H1 (cell line): ENCODE data around the gene PTX3. TPM values are rescaled to one million over a fixed set of nuclear protein-coding genes. Genes with fewer than 3 reads are reported as not detected.

Experiments
- CTCF ChIA-PET: fragments of 300-600 bp; sonication (Branson Sonifier 250); formaldehyde crosslinking; loops from one replicate; lab custom pipeline; 2021; ENCODE audit not compliant: partially characterized antibody; lab: Charles Lee
- POLR2A ChIA-PET: fragments of 300-600 bp; sonication (Branson Sonifier 250); formaldehyde crosslinking; loops from one replicate; lab custom pipeline; 2021; ENCODE audit warnings: inconsistent platforms; ENCODE audit not compliant: partially characterized antibody; lab: Charles Lee
- DNase-seq, 2 experiments: peaks; one replicate each; pipeline versions ENCODE4 v3.0.0 to v3.0.0-alpha.2; 2010 to 2022; ENCODE audit warnings: low spot score in 2 of 2, low read depth in 1 of 2, mixed read lengths in 1 of 2
- FAIRE-seq: peaks from 2 replicates; lab custom pipeline; 2011; peaks lifted over from hg19 to GRCh38; lab: Jason Lieb, UNC
- H2AFZ ChIP-seq: 2 replicates; pipeline ENCODE4 v1.8.1; 2012; ENCODE audit warnings: low read length, inconsistent platforms
- H2AK5ac ChIP-seq: 2 replicates; pipeline ENCODE4 v1.6.1; 2013; ENCODE audit warnings: low read depth, low read length
- H2BK120ac ChIP-seq: replicated peaks from 2 replicates; pipeline ENCODE3; 2013; ENCODE audit warnings: low read depth, low read length, inconsistent platforms
- H2BK12ac ChIP-seq: 2 replicates; pipeline ENCODE4 v1.6.1; 2013; ENCODE audit warnings: low read depth, low read length
- H2BK15ac ChIP-seq: 2 replicates; pipeline ENCODE4 v1.6.1; 2013; ENCODE audit warnings: low read length
- H2BK20ac ChIP-seq: 2 replicates; pipeline ENCODE4 v1.6.1; 2013; ENCODE audit warnings: low read length
- H2BK5ac ChIP-seq: 2 replicates; pipeline ENCODE4 v1.6.1; 2013; ENCODE audit warnings: low read depth, low read length
- H3K14ac ChIP-seq: 2 replicates; pipeline ENCODE4 v1.6.1; 2013; ENCODE audit warnings: inconsistent platforms; ENCODE audit not compliant: insufficient read length
- H3K18ac ChIP-seq: 2 replicates; pipeline ENCODE4 v1.6.1; 2013; ENCODE audit warnings: low read length; ENCODE audit errors: extremely low read depth
- H3K23ac ChIP-seq: 2 replicates; pipeline ENCODE4 v1.6.1; 2013; ENCODE audit warnings: inconsistent platforms; ENCODE audit not compliant: insufficient read length
- H3K23me2 ChIP-seq: 2 replicates; pipeline ENCODE4 v1.6.1; 2013; ENCODE audit warnings: low read depth, low read length
- H3K27ac ChIP-seq: 2 replicates; pipeline ENCODE4 v1.6.1; 2011; ENCODE audit warnings: low read depth, low read length, inconsistent platforms
- H3K27me3 ChIP-seq, 4 experiments: replicated peaks in 1 of 4; 1 replicate in 1 of 4; 2 replicates in 3 of 4; pipeline versions ENCODE4 v1.6.1 to v1.8.1; 2011 to 2013; ENCODE audit warnings: low read length in 3 of 4, mild to moderate bottlenecking in 3 of 4, inconsistent platforms in 2 of 4, mixed read lengths in 2 of 4, moderate library complexity in 1 of 4; ENCODE audit not compliant: control insufficient read depth in 3 of 4, insufficient read depth in 3 of 4; ENCODE audit errors: extremely low read depth in 1 of 4
- H3K36me3 ChIP-seq, 4 experiments: 2 replicates each; pipeline versions ENCODE4 v1.6.1 to v1.8.1; 2011 to 2013; ENCODE audit warnings: mild to moderate bottlenecking in 4 of 4, low read length in 3 of 4, moderate library complexity in 2 of 4, control low read depth in 1 of 4, inconsistent platforms in 1 of 4; ENCODE audit not compliant: insufficient read depth in 4 of 4, control insufficient read depth in 2 of 4
- H3K4ac ChIP-seq: replicated peaks from 2 replicates; pipeline ENCODE3; 2013; ENCODE audit warnings: low read length, low read depth, mixed read lengths, inconsistent platforms; ENCODE audit not compliant: insufficient read length
- H3K4me1 ChIP-seq, 4 experiments: replicated peaks in 1 of 4; 1 replicate in 1 of 4; 2 replicates in 3 of 4; pipeline versions ENCODE4 v1.6.1 to v1.8.1; 2011 to 2013; ENCODE audit warnings: low read length in 3 of 4, inconsistent platforms in 2 of 4, mixed read lengths in 1 of 4; ENCODE audit not compliant: insufficient read depth in 4 of 4, control insufficient read depth in 3 of 4
- H3K4me2 ChIP-seq, 2 experiments: 2 replicates each; pipeline versions ENCODE4 v1.6.1 to v1.8.1; 2011 to 2013; ENCODE audit warnings: low read depth in 2 of 2, low read length in 2 of 2, control low read depth in 1 of 2, inconsistent platforms in 1 of 2, mild to moderate bottlenecking in 1 of 2; ENCODE audit not compliant: insufficient read depth in 1 of 2
- H3K4me3 ChIP-seq, 4 experiments: fragments of 200-600, 300-600 bp in 1 of 4; sonication (generic), shearing (Covaris generic), sonication (Bioruptor Twin) in 1 of 4; 2 replicates each; pipeline versions ENCODE4 v1.5.1 to v1.8.1; 2011 to 2016; ENCODE audit warnings: low read length in 4 of 4, low read depth in 3 of 4, control low read depth in 2 of 4, inconsistent platforms in 2 of 4, mild to moderate bottlenecking in 2 of 4, mixed read lengths in 1 of 4, moderate library complexity in 1 of 4; ENCODE audit not compliant: insufficient read depth in 2 of 4; ENCODE audit errors: extremely low read depth in 1 of 4
- H3K56ac ChIP-seq: replicated peaks from 2 replicates; pipeline ENCODE3; 2013; ENCODE audit warnings: low read depth, mild to moderate bottlenecking, mixed read lengths, low read length, inconsistent platforms; ENCODE audit not compliant: insufficient read length
- H3K79me1 ChIP-seq: 2 replicates; pipeline ENCODE4 v1.6.1; 2013; ENCODE audit warnings: low read depth, low read length, control low read depth
- H3K79me2 ChIP-seq, 2 experiments: 2 replicates each; pipeline versions ENCODE4 v1.6.1 to v1.8.1; 2012 to 2013; ENCODE audit warnings: low read length in 2 of 2, mild to moderate bottlenecking in 2 of 2, inconsistent platforms in 1 of 2; ENCODE audit not compliant: insufficient read depth in 2 of 2, control insufficient read depth in 1 of 2
- H3K9ac ChIP-seq, 4 experiments: replicated peaks in 1 of 4; 1 replicate in 1 of 4; 2 replicates in 3 of 4; pipeline versions ENCODE4 v1.6.1 to v1.8.1; 2011 to 2013; ENCODE audit warnings: low read depth in 3 of 4, low read length in 3 of 4, control low read depth in 2 of 4, mild to moderate bottlenecking in 2 of 4, moderate library complexity in 2 of 4, inconsistent platforms in 1 of 4; ENCODE audit errors: extremely low read depth in 1 of 4
- H3K9me3 ChIP-seq, 2 experiments: 2 replicates each; pipeline versions ENCODE4 v1.6.1 to v1.8.1; 2012 to 2013; ENCODE audit warnings: mild to moderate bottlenecking in 2 of 2, moderate library complexity in 2 of 2, control low read depth in 1 of 2, inconsistent platforms in 1 of 2, low read depth in 1 of 2, low read length in 1 of 2, mixed read lengths in 1 of 2; ENCODE audit not compliant: insufficient read depth in 2 of 2
- H4K20me1 ChIP-seq, 2 experiments: replicated peaks in 1 of 2; 2 replicates each; pipeline versions ENCODE3 to v1.8.1; 2011 to 2013; ENCODE audit warnings: inconsistent platforms in 2 of 2, low read length in 2 of 2, mild to moderate bottlenecking in 1 of 2; ENCODE audit not compliant: insufficient read depth in 2 of 2, control insufficient read depth in 1 of 2
- H4K5ac ChIP-seq: 2 replicates; pipeline ENCODE4 v1.6.1; 2013; ENCODE audit warnings: low read length, low read depth, mixed read lengths, inconsistent platforms; ENCODE audit not compliant: insufficient read length
- H4K8ac ChIP-seq: 2 replicates; pipeline ENCODE4 v1.8.0; 2013; ENCODE audit warnings: mild to moderate bottlenecking, moderate library complexity, low read length, inconsistent platforms; ENCODE audit not compliant: insufficient read depth; ENCODE audit errors: extremely low read depth
- H4K91ac ChIP-seq: replicated peaks from 2 replicates; pipeline ENCODE3; 2013; ENCODE audit warnings: low read length, mixed read lengths, inconsistent platforms; ENCODE audit not compliant: insufficient read length
- BACH1 ChIP-seq: IDR thresholded peaks from 2 replicates; pipeline ENCODE4 v1.6.1; 2012; ENCODE audit warnings: low read length, improper control_type of control experiment
- CBX5 ChIP-seq: fragments of 300-800, 300-1000 bp; sonication (generic); IDR thresholded peaks from 2 replicates; pipeline ENCODE4 v1.7.1; 2016; ENCODE audit warnings: antibody characterized with exemption, low read length, low read depth
- JUND ChIP-seq: IDR thresholded peaks from 2 replicates; pipeline ENCODE4 v1.6.1; 2011; ENCODE audit warnings: mild to moderate bottlenecking, improper control_type of control experiment, low read length
- POU5F1 ChIP-seq: IDR thresholded peaks from 2 replicates; pipeline ENCODE4 v1.6.1; 2011; ENCODE audit warnings: low read depth, mild to moderate bottlenecking, low read length, moderate library complexity
- RAD21 ChIP-seq, 2 experiments: IDR thresholded peaks in 1 of 2; conservative IDR thresholded peaks in 1 of 2; 2 replicates each; pipeline ENCODE4 v1.6.1; 2011; ENCODE audit warnings: low read depth in 2 of 2, low read length in 2 of 2, improper control_type of control experiment in 1 of 2, inconsistent platforms in 1 of 2, mild to moderate bottlenecking in 1 of 2, moderate library complexity in 1 of 2
- SP1 ChIP-seq: IDR thresholded peaks from 2 replicates; pipeline ENCODE4 v1.6.1; 2011; ENCODE audit warnings: low read depth, low read length
- SUZ12 ChIP-seq: fragments of 200-600 bp; sonication (generic); IDR thresholded peaks from 2 replicates; pipeline ENCODE4 v1.6.1; 2012; ENCODE audit warnings: mild to moderate bottlenecking, inconsistent platforms, low read length, moderate library complexity, mixed read lengths
- TAF1 ChIP-seq: IDR thresholded peaks from 2 replicates; pipeline ENCODE4 v1.6.1; 2011; ENCODE audit warnings: mild to moderate bottlenecking, low read depth, low read length
- ZNF274 ChIP-seq: IDR thresholded peaks from 2 replicates; pipeline ENCODE4 v1.7.0; 2012; ENCODE audit warnings: low read length, borderline replicate concordance; ENCODE audit errors: extremely low read depth
- WGBS, 2 experiments: shearing (Covaris generic) in 1 of 2; methylation state at CpG; one replicate each; pipeline versions ENCODE4 v1.1.6 to v1.1.7; 2013 to 2015; ENCODE audit warnings: low lambda C conversion rate in 2 of 2, mixed read lengths in 2 of 2, inconsistent platforms in 1 of 2, low coverage in 1 of 2, missing lambda C conversion rate in 1 of 2; ENCODE audit not compliant: insufficient replicate concordance in 2 of 2, insufficient coverage in 1 of 2, insufficient read length in 1 of 2; ENCODE audit errors: extremely low coverage in 1 of 2, missing lambda C conversion rate in 1 of 2; 5-methylcytosine and 5-hydroxymethylcytosine counted together
- polyA plus RNA-seq, 7 experiments: library from polyadenylated mRNA; depleted of rRNA in 3 of 7; stranded (reverse) in 5 of 7; unstranded in 2 of 7; fragments of >200 nt in 5 of 7; fragments of 200-250 nt in 2 of 7; gene quantifications; 1 replicate in 5 of 7; 2 replicates in 1 of 7; 4 replicates in 1 of 7; pipeline versions ENCODE4 v1.2.1 to v1.2.3, GENCODE V29; 2011 to 2013; ENCODE audit warnings: missing spikeins in 2 of 7, mixed read lengths in 2 of 7
- total RNA-seq: library from RNA; stranded (reverse); fragmentation: NEBNext Ultra II Directional; extraction: Animal tissue kit (Norgen Biotek cat#: 25700); gene quantifications from 2 replicates; pipeline ENCODE4 v1.2.1, GENCODE V29; 2021
- TF ChIP-seq, protein P1 (sequence below): IDR thresholded peaks from 2 replicates; pipeline ENCODE4 v1.6.1; 2012; ENCODE audit warnings: inconsistent platforms

The PTX3 gene
- total and polyA plus RNA-seq, 2 of the 8 experiments (the other 6 are each of a cell fraction or from before 2014, with no cell fraction given): 1.2 to 1.7 TPM

DNA sequence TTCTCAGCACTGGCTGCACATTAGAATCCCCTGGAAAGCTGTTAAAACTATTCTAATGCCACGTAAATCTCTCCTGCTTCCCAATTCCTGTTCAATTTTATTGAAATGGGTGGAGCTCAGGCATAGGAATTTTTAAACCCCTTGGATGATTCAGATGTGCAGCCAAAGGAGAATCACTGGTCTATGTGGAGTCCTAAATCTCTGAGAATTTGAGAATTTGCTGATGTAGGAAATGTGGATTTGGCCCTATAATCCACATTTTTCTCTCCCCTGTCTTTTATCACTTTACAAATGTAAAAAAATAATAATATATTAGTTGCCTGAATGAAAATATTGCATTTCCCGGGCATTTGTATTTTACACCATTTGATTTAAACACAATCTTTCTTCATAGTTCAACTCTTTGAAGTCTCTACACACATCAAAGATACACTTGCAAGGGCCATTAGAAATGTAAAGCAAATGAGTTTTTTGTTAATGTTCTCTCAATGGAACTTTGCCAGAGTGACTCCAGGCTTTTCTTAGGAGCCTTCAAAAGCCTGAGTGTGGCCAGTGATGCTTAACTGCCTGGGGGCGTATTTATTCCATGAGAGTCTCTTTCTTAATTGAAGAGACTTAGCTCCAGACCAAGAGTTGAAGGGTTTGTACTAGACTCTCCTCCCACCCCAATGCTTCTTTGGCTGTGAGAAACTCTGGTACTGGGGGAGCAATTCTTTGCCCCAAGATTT lies 48.8 kb upstream of the PTX3 start:
- H4K5ac ChIP-seq: no peak overlapping the region
- H3K36me3 ChIP-seq: no peaks in the 10 kb centered on the region
- H3K27me3 ChIP-seq: no peaks in the 10 kb centered on the region
- H2BK20ac ChIP-seq: no peak overlapping the region
- H2BK12ac ChIP-seq: no peak overlapping the region
- H3K79me1 ChIP-seq: no peaks in the 10 kb centered on the region
- H3K9ac ChIP-seq: no peak overlapping the region
- H3K27ac ChIP-seq: no peak overlapping the region
- no peak overlapping the region for H3K4me2 ChIP-seq
- TF ChIP-seq TAF1 (no peak), SP1 (no peak), CBX5 (no peak), JUND (no peak), BACH1 (no peak), RAD21 (IDR thresholded peaks at IDR 0.05 in 1 of 2, conservative IDR thresholded peaks at IDR 0.05 in 1 of 2; ENCODE audit: low read depth in 2 of 2, low read length in 2 of 2) (no peak), SUZ12 (no peak), POU5F1 (no peak), ZNF274 (no peak)
- TF ChIP-seq, protein P1, sequence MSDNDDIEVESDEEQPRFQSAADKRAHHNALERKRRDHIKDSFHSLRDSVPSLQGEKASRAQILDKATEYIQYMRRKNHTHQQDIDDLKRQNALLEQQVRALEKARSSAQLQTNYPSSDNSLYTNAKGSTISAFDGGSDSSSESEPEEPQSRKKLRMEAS: no peak
- H3K4me1 ChIP-seq: peaks cover 0 to 2% (median 0%) of the 10 kb centered on the region in 4 experiments; a peak in 1 of 7 replicates
- 27% methylated on average over 3 of the region's 3 CpGs; no CpG with 5 or more reads in 1 of the 2 experiments for WGBS, 2 experiments
- no peak overlapping the region for H4K8ac ChIP-seq
- no peak overlapping the region for H2AFZ ChIP-seq
- no peak overlapping the region for H3K14ac ChIP-seq
- ChIA-PET POLR2A (interaction anchor here (1.1 kb wide), 1 partner anchor 50 kb away, joined by 3 read pairs; no protein-coding TSS in a partner anchor), CTCF (interaction anchor here (1.4 to 1.7 kb wide), 2 partner anchors 105 to 185 kb away, joined by 3 to 4 read pairs; no protein-coding TSS in a partner anchor)
- no peak for DNase-seq
- no peaks in the 10 kb centered on the region for H3K9me3 ChIP-seq
- no peak overlapping the region for H3K4me3 ChIP-seq
- H3K18ac ChIP-seq: no peak overlapping the region
- H3K56ac ChIP-seq: no peak overlapping the region
- H4K20me1 ChIP-seq: no peaks in the 10 kb centered on the region
- H2BK5ac ChIP-seq: no peak overlapping the region
- no peak overlapping the region for H3K4ac ChIP-seq
- H3K23ac ChIP-seq: no peak overlapping the region
- no peak overlapping the region for H2AK5ac ChIP-seq
- FAIRE-seq: no peak
- H4K91ac ChIP-seq: no peak overlapping the region
- no peak overlapping the region for H2BK15ac ChIP-seq
- no peaks in the 10 kb centered on the region for H3K79me2 ChIP-seq
- H3K23me2 ChIP-seq: no peaks in the 10 kb centered on the region
- H2BK120ac ChIP-seq: no peak overlapping the region
